Measurements from ENCODE around the gene CSTB. TPM values are rescaled to one million over a fixed set of nuclear protein-coding genes. Genes with fewer than 3 reads are reported as not detected.

Gene CSTB
- total RNA-seq, 1 donor from 2014 or later = 27.7 TPM

- Histone ChIP-seq H3K27me3 (ENCODE audit: insufficient read depth, low read length) (no peaks in the 10 kb centered on the region), H3K36me3 (ENCODE audit: insufficient read depth, low read length) (no peaks in the 10 kb centered on the region), H4K20me1 (ENCODE audit: insufficient read depth, low read length) (no peaks in the 10 kb centered on the region), H3K4me1 (ENCODE audit: insufficient read depth, low read length) (no peaks in the 10 kb centered on the region), H3K9ac (ENCODE audit: low read length) (no peak overlapping the region), H3K4me2 (ENCODE audit: low read length) (no peak overlapping the region), H3K27ac (ENCODE audit: low read depth, low read length) (no peak overlapping the region), H3K4me3 (ENCODE audit: insufficient read depth, low read depth, low read length) (no peak overlapping the region), H2AFZ (ENCODE audit: low read depth, low read length) (no peak overlapping the region), H3K9me3 (ENCODE audit: insufficient read depth, low read depth, low read length) (peaks cover 4% of the 10 kb centered on the region), H3K79me2 (ENCODE audit: insufficient read depth, low read length) (no peaks in the 10 kb centered on the region)
- Mint-ChIP-seq H3K4me3 (ENCODE audit: unreplicated experiment) (no peak overlapping the region), H3K36me3 (ENCODE audit: low read depth, unreplicated experiment) (peaks cover 8% of the 10 kb centered on the region), H3K9me3 (ENCODE audit: unreplicated experiment) (peaks cover 7% of the 10 kb centered on the region), H3K27me3 (ENCODE audit: low read depth, unreplicated experiment) (peaks cover 12% of the 10 kb centered on the region), H3K27ac (ENCODE audit: unreplicated experiment) (no peak overlapping the region), H3K4me1 (ENCODE audit: low read depth, unreplicated experiment) (no peaks in the 10 kb centered on the region)
- TF ChIP-seq CTCF (IDR thresholded peaks at IDR 0.05; ENCODE audit: insufficient read depth, low read depth, low read length) (no peak), EZH2 (IDR thresholded peaks at IDR 0.05; ENCODE audit: insufficient read depth, low read length) (no peak)
- DNase-seq (ENCODE audit: low read depth) (no peak), FAIRE-seq (no peak)
These were observed 41.3 kb upstream of the CSTB start for GRCh38 chr21:43817157-43818086.

- no peaks in the 10 kb centered on the region for H3K79me2 ChIP-seq (ENCODE audit: insufficient read depth, low read length)
- no peak overlapping the region for H3K4me3 ChIP-seq (ENCODE audit: insufficient read depth, low read depth, low read length)
- Mint-ChIP-seq H3K9me3 (ENCODE audit: unreplicated experiment) (peaks cover 7% of the 10 kb centered on the region), H3K27me3 (ENCODE audit: low read depth, unreplicated experiment) (peaks cover 12% of the 10 kb centered on the region), H3K27ac (ENCODE audit: unreplicated experiment) (no peak overlapping the region), H3K4me1 (ENCODE audit: low read depth, unreplicated experiment) (no peaks in the 10 kb centered on the region), H3K4me3 (ENCODE audit: unreplicated experiment) (no peak overlapping the region), H3K36me3 (ENCODE audit: low read depth, unreplicated experiment) (peaks cover 8% of the 10 kb centered on the region)
- no peak overlapping the region for H3K4me2 ChIP-seq (ENCODE audit: low read length)
- no peaks in the 10 kb centered on the region for H3K27me3 ChIP-seq (ENCODE audit: insufficient read depth, low read length)
- H3K27ac ChIP-seq (ENCODE audit: low read depth, low read length) = no peak overlapping the region
- TF ChIP-seq EZH2 (IDR thresholded peaks at IDR 0.05; ENCODE audit: insufficient read depth, low read length) (no peak), CTCF (IDR thresholded peaks at IDR 0.05; ENCODE audit: insufficient read depth, low read depth, low read length) (no peak)
- no peak for DNase-seq (ENCODE audit: low read depth)
- FAIRE-seq = no peak
- H2AFZ ChIP-seq (ENCODE audit: low read depth, low read length) = no peak overlapping the region
- H3K9me3 ChIP-seq (ENCODE audit: insufficient read depth, low read depth, low read length) = peaks cover 4% of the 10 kb centered on the region
- no peaks in the 10 kb centered on the region for H4K20me1 ChIP-seq (ENCODE audit: insufficient read depth, low read length)
- H3K9ac ChIP-seq (ENCODE audit: low read length) = no peak overlapping the region
- H3K4me1 ChIP-seq (ENCODE audit: insufficient read depth, low read length) = no peaks in the 10 kb centered on the region
- no peaks in the 10 kb centered on the region for H3K36me3 ChIP-seq (ENCODE audit: insufficient read depth, low read length)
These were observed 40.5 kb upstream of the CSTB start for GRCh38 chr21:43816611-43817071.

GRCh38 chr21:43815991-43816390 lies 39.9 kb upstream of the CSTB start:
- Histone ChIP-seq H3K4me2 (ENCODE audit: low read length) (no peak overlapping the region), H3K36me3 (ENCODE audit: insufficient read depth, low read length) (no peaks in the 10 kb centered on the region), H3K27me3 (ENCODE audit: insufficient read depth, low read length) (no peaks in the 10 kb centered on the region), H3K79me2 (ENCODE audit: insufficient read depth, low read length) (no peaks in the 10 kb centered on the region), H2AFZ (ENCODE audit: low read depth, low read length) (no peak overlapping the region), H3K9me3 (ENCODE audit: insufficient read depth, low read depth, low read length) (peaks cover 4% of the 10 kb centered on the region), H3K27ac (ENCODE audit: low read depth, low read length) (no peak overlapping the region), H3K4me1 (ENCODE audit: insufficient read depth, low read length) (no peaks in the 10 kb centered on the region), H3K9ac (ENCODE audit: low read length) (no peak overlapping the region), H3K4me3 (ENCODE audit: insufficient read depth, low read depth, low read length) (no peak overlapping the region), H4K20me1 (ENCODE audit: insufficient read depth, low read length) (no peaks in the 10 kb centered on the region)
- TF ChIP-seq CTCF (IDR thresholded peaks at IDR 0.05; ENCODE audit: insufficient read depth, low read depth, low read length) (no peak), EZH2 (IDR thresholded peaks at IDR 0.05; ENCODE audit: insufficient read depth, low read length) (no peak)
- FAIRE-seq (no peak), DNase-seq (ENCODE audit: low read depth) (no peak)
- Mint-ChIP-seq H3K27ac (ENCODE audit: unreplicated experiment) (no peak overlapping the region), H3K4me1 (ENCODE audit: low read depth, unreplicated experiment) (no peaks in the 10 kb centered on the region), H3K36me3 (ENCODE audit: low read depth, unreplicated experiment) (peaks cover 8% of the 10 kb centered on the region), H3K4me3 (ENCODE audit: unreplicated experiment) (no peak overlapping the region), H3K27me3 (ENCODE audit: low read depth, unreplicated experiment) (peaks cover 12% of the 10 kb centered on the region), H3K9me3 (ENCODE audit: unreplicated experiment) (peaks cover 7% of the 10 kb centered on the region)
